ENCODE data around the gene RAD1.

The RAD1 gene

DNA sequence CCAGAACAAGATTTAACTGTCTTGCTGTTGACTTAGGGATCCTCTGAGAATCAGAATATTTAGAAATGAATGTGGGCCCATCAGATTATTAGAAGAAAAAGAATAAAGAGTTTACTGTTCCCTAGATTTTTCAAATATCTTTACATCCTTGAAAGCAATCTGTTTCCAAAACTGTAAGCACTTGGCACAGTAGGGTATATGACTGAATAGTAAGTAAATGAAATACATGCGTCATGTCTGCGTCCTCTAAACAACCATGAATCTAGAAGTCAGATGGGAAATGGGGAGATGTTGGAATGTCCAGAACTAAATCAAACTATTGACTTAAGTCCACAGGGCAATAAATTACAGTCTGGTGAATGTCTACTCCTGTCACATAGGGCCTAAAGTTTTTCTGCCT lies 50.2 kb downstream of the RAD1 start:
- no peak for DNase-seq (ENCODE audit: low read depth)

DNA sequence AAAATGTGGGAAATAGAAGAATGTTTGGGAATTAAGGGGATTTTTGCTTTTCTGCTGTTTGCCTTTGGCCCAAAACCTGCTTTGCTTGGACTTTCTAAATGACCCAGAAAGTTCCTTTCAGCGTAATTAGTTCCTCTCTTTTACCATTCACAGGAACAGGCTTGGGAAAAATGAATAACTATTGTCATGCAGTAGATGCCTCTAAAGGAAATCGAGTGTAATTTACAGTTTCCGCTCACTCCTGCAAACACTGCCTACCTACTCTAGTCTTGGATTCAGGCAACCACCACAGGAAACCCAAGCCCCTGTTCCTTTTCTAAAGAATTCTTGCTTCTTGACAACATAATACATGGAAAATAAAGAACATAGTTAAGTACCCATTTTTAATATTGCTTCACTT lies 51.4 kb downstream of the RAD1 start:
- DNase-seq (ENCODE audit: low read depth), result no peak

DNA sequence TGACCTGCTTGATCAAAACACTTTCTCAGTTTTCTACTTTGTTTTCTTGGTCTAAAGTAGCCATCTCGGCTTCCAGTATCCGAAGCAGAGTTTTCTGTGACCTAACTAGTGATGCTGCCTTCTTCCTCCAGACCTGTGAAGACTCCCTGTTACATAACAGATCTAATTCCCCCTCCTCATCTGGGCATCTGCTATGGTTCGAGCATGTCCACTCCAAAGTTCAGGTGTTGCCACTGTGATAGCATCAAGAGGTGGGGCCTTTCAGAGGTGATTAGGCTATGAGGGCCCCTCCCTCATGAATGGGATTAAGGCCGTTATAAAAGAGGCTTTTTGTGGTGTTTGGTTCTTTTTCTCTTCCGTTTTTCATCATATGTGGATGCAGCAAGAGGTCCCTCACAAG lies 56.1 kb downstream of the RAD1 start:
- DNase-seq (ENCODE audit: low read depth), result no peak

DNA sequence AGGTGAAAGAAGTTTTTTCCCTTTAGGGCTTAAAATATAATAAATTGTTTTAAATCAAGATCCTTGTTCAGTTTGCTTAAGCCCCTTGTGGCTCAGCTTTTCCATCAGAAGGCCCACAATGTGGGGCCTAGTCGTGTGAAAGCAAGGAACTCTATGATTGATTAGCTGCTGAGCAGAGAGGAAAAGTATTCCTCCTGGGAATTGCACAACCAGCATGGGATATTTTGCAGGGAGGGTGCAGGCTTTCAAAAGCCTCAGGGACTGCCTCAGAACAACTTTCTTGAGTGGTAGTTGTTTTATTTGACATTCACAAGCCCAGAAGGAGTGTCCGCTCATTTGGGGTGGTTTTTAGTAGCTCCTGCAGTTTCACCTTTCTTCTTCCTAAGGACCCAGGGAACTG lies 56.5 kb downstream of the RAD1 start:
- no peak for DNase-seq (ENCODE audit: low read depth)

DNA sequence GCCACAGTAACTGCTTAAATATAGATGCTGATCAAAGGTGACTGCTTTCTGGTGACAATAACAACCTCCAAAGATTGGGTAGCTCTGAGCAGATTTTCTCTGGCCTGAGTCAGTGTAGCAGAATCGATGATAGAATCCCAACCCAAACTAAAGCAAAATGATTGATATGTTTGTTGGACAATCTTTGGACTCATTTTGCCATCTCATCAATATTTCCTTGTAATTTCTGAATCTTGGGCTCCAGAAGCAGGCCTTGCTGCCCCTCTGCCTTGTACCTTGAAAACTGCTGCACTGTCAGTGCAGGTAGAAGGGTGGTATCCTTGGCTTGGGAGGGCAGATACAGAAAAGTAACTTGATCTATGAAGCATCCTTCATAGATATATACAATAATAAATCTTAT lies 57.4 kb downstream of the RAD1 start:
- DNase-seq (ENCODE audit: low read depth), result no peak

DNA sequence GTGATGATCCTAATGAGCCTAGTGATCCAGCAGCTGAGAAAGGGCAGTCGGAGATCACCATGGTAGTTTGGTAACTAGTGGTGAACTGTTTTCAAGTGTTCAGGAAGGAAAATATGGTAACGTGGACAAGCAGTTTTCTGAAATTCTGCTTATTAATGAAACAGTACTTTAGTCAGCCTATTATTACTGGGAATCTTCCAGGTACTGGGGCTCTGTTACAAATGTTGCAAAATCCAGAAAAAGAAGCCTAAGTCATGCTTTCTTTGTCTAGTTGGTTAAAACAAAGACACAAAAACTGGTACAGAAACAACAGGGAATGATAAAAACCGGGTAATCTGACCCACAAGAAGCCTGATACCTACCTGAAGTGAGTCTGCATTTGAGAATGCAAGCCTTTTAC lies 58.1 kb downstream of the RAD1 start:
- DNase-seq (ENCODE audit: low read depth), result no peak
